K562 (cell line): ENCODE results near the gene OPRD1. TPM values are rescaled to one million over a fixed set of nuclear protein-coding genes. Genes with fewer than 3 reads are reported as not detected.

Source experiments
- BRD9 ChIP-seq: fragments of 450-650 bp; IDR thresholded peaks from 2 replicates; pipeline ENCODE4 v1.6.1; 2018; ENCODE audit warnings: low read depth; ENCODE audit not compliant: partially characterized antibody
- C11orf30 ChIP-seq: fragments of 450-650 bp; IDR thresholded peaks from 2 replicates; pipeline ENCODE4 v1.6.1; 2016; ENCODE audit warnings: low read depth, mild to moderate bottlenecking
- ETV5 ChIP-seq: sonication (generic); formaldehyde crosslinking; IDR thresholded peaks from 2 replicates; pipeline ENCODE4 v1.4.0; 2020; ENCODE audit warnings: low read depth, mild to moderate bottlenecking, missing genetic modification reagents
- HNRNPK ChIP-seq: fragments of 200-400 bp; formaldehyde crosslinking; IDR thresholded peaks from one replicate; pipeline ENCODE4 v1.6.1; 2018; ENCODE audit warnings: mild to moderate bottlenecking, low read depth, low read length; ENCODE audit not compliant: poor library complexity, severe bottlenecking
- KDM1A ChIP-seq, 2 experiments: fragments of 450-650 bp; IDR thresholded peaks; 2 replicates each; pipeline ENCODE4 v1.6.1; 2016; ENCODE audit warnings: mild to moderate bottlenecking in 2 of 2
- MTA1 ChIP-seq: fragments of 450-650 bp; IDR thresholded peaks from 2 replicates; pipeline ENCODE4 v1.6.1; 2017; ENCODE audit warnings: borderline replicate concordance
- NFIC ChIP-seq: fragments of 450-650 bp; IDR thresholded peaks from 2 replicates; pipeline ENCODE4 v1.6.1; 2017; ENCODE audit warnings: mild to moderate bottlenecking, inconsistent platforms
- NR2F6 ChIP-seq: fragments of 450-650 bp; formaldehyde crosslinking; IDR thresholded peaks from 2 replicates; pipeline ENCODE4 v1.4.0; 2020; ENCODE audit warnings: mild to moderate bottlenecking
- NRF1 ChIP-seq, 2 experiments: fragments of 450-650 bp; IDR thresholded peaks in 1 of 2; conservative IDR thresholded peaks in 1 of 2; 2 replicates each; pipeline ENCODE4 v1.6.1; 2014; ENCODE audit warnings: mild to moderate bottlenecking in 2 of 2
- PML ChIP-seq: IDR thresholded peaks from 2 replicates; pipeline ENCODE4 v1.6.1; 2012; ENCODE audit warnings: low read length, inconsistent platforms
- ZFP91 ChIP-seq: sonication (generic); formaldehyde crosslinking; IDR thresholded peaks from 2 replicates; pipeline ENCODE4 v1.8.0; 2022; ENCODE audit warnings: mild to moderate bottlenecking, missing genetic modification reagents
- ZNF175 ChIP-seq: fragments of 200-800 bp; sonication (Bioruptor generic); IDR thresholded peaks from 2 replicates; pipeline ENCODE4 v1.6.1; 2016; ENCODE audit warnings: low read depth, mild to moderate bottlenecking, missing genetic modification characterization, missing compliant biosample characterization
- ZNF316 ChIP-seq: fragments of 450-650 bp; IDR thresholded peaks from 2 replicates; pipeline ENCODE4 v1.6.1; 2016
- ZNF354B ChIP-seq: fragments of 250-450 bp; sonication (Bioruptor Pico); IDR thresholded peaks from 2 replicates; pipeline ENCODE4 v1.4.0; 2020
- ZNF41 ChIP-seq: fragments of 250-450 bp; sonication (Bioruptor Pico); conservative IDR thresholded peaks from 2 replicates; pipeline ENCODE4 v1.4.0; 2020; ENCODE audit warnings: mild to moderate bottlenecking
- ZNF511 ChIP-seq: sonication (generic); formaldehyde crosslinking; IDR thresholded peaks from 2 replicates; pipeline ENCODE4 v1.8.0; 2022; ENCODE audit warnings: mild to moderate bottlenecking, missing genetic modification reagents
- ZNF57 ChIP-seq: fragments of 450-650 bp; formaldehyde crosslinking; IDR thresholded peaks from 2 replicates; pipeline ENCODE4 v1.4.0; 2020; ENCODE audit warnings: mild to moderate bottlenecking, moderate library complexity
- polyA plus RNA-seq, 8 experiments: library from polyadenylated mRNA; depleted of rRNA in 4 of 8; stranded (reverse) in 5 of 8; unstranded in 3 of 8; fragments of >200 nt; fragmentation: Nextera tagmentation in 2 of 8; fragmentation: Illumina TruSeq in 1 of 8; extraction: Ambion mirVana in 2 of 8; extraction: Trizol in 1 of 8; gene quantifications; 2 replicates each; pipeline versions ENCODE4 v1.2.1 to v1.2.3, GENCODE V29; 2011 to 2014; ENCODE audit warnings: inconsistent platforms in 1 of 8, missing spikeins in 1 of 8
- total RNA-seq, 7 experiments: library from RNA; depleted of rRNA in 6 of 7; stranded (reverse); fragments of >200 nt in 6 of 7; fragmentation: Illumina TruSeq in 2 of 7; extraction: Trizol in 2 of 7; gene quantifications; 2 replicates each; pipeline versions ENCODE4 v1.2.1 to v1.2.3, GENCODE V29; 2011 to 2021; ENCODE audit warnings: low replicate concordance in 1 of 7
- TF ChIP-seq, protein P1 (sequence below): fragments of 450-650 bp; formaldehyde crosslinking; conservative IDR thresholded peaks from 2 replicates; pipeline ENCODE4 v1.4.0; 2022; ENCODE audit warnings: mild to moderate bottlenecking, missing genetic modification characterization
- TF ChIP-seq, protein P2 (sequence below), 2 experiments: fragments of 250-450 bp in 1 of 2; fragments of 450-650 bp in 1 of 2; sonication (Bioruptor Pico) in 1 of 2; IDR thresholded peaks; 2 replicates each; pipeline versions ENCODE4 v1.6.1 to v1.8.0; 2016 to 2021; ENCODE audit warnings: mild to moderate bottlenecking in 2 of 2, moderate library complexity in 2 of 2, missing compliant biosample characterization in 1 of 2, missing genetic modification characterization in 1 of 2
- TF ChIP-seq, protein P3 (sequence below): fragments of 150-350 bp; conservative IDR thresholded peaks from 2 replicates; pipeline ENCODE4 v1.6.1; 2014; ENCODE audit warnings: low read length

OPRD1 gene
- total and polyA plus RNA-seq, 9 of the 15 experiments (the other 6 are each of a cell fraction or from before 2014, with no cell fraction given): under 0.01 to 0.03 (median under 0.01) TPM; not detected in 6

DNA sequence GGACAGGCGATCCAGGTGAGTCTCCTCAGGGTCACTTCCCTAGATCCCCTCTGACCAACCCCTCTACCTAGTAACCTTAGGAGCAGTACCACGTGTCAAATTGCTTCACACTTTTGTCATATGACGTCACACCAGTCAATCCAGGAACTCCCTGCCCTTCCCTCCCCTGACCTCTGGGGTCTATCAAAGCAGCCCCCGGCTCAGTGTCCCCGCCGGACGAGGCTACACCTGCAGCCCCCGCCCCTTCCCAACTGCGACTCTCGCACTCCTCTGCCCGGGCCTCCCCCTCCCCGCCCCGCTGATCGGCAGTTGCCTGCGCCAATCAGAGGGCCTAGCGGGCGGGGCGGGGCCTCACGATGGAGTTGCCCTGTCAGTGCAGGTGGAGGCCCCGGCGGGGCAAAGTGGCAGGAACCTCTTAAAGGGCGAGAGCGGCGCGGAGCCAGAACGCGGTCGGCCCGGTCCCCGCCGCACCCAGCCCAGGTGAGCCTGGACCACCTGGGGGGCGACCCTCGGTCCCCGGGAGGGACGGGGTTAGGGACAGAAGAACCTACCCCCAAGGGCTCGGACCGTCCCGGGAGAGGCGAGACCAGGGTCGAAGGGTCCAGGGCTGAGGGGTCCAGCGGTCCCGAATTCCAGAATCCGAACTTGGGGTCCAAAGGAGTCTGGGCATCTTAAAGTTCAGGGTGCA lies 74.9 kb downstream of the OPRD1 start (continued):
- TF ChIP-seq, protein P1, sequence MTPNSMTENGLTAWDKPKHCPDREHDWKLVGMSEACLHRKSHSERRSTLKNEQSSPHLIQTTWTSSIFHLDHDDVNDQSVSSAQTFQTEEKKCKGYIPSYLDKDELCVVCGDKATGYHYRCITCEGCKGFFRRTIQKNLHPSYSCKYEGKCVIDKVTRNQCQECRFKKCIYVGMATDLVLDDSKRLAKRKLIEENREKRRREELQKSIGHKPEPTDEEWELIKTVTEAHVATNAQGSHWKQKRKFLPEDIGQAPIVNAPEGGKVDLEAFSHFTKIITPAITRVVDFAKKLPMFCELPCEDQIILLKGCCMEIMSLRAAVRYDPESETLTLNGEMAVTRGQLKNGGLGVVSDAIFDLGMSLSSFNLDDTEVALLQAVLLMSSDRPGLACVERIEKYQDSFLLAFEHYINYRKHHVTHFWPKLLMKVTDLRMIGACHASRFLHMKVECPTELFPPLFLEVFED (CRISPR knock-in tag): peak; percentile 70; the same call in 1 of the 2 replicates
- peak; percentile 86; the same call in 1 of the 2 replicates for TF ChIP-seq ZNF175 (CRISPR knock-in tag)
- TF ChIP-seq MTA1: peak; percentile 56; the same call in 1 of the 2 replicates
- no peak for TF ChIP-seq KDM1A (IDR thresholded peaks at IDR 0.05)
- TF ChIP-seq NR2F6 (CRISPR knock-in tag): 0 out of 2 replicates have a peak, but pooled peaks have one; percentile 67
- TF ChIP-seq, protein P2, sequence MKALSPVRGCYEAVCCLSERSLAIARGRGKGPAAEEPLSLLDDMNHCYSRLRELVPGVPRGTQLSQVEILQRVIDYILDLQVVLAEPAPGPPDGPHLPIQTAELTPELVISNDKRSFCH (CRISPR knock-in tag; IDR thresholded peaks at IDR 0.05): no peak
- TF ChIP-seq, protein P2 (tag; IDR thresholded peaks at IDR 0.05): peak; percentile 87; the same call in 1 of the 2 replicates
- TF ChIP-seq ZNF354B: no peak
- TF ChIP-seq HNRNPK: no peak
- TF ChIP-seq ZNF57 (CRISPR knock-in tag): no peak
- no peak; the same call in 1 of the 2 replicates for TF ChIP-seq ZNF41 (CRISPR knock-in tag)
- TF ChIP-seq BRD9: no peak
- TF ChIP-seq NRF1 (conservative IDR thresholded peaks at IDR 0.05 in 1 of 2, IDR thresholded peaks at IDR 0.05 in 1 of 2): peak; percentile 40 to 58
- TF ChIP-seq C11orf30: no peak
- TF ChIP-seq ETV5: peak; percentile 39; the same call in 1 of the 2 replicates
- TF ChIP-seq NFIC: peak; percentile 49
- peak; percentile 94 for TF ChIP-seq ZFP91
- peak; percentile 48; the same call in 1 of the 2 replicates for TF ChIP-seq PML
- TF ChIP-seq, protein P3, sequence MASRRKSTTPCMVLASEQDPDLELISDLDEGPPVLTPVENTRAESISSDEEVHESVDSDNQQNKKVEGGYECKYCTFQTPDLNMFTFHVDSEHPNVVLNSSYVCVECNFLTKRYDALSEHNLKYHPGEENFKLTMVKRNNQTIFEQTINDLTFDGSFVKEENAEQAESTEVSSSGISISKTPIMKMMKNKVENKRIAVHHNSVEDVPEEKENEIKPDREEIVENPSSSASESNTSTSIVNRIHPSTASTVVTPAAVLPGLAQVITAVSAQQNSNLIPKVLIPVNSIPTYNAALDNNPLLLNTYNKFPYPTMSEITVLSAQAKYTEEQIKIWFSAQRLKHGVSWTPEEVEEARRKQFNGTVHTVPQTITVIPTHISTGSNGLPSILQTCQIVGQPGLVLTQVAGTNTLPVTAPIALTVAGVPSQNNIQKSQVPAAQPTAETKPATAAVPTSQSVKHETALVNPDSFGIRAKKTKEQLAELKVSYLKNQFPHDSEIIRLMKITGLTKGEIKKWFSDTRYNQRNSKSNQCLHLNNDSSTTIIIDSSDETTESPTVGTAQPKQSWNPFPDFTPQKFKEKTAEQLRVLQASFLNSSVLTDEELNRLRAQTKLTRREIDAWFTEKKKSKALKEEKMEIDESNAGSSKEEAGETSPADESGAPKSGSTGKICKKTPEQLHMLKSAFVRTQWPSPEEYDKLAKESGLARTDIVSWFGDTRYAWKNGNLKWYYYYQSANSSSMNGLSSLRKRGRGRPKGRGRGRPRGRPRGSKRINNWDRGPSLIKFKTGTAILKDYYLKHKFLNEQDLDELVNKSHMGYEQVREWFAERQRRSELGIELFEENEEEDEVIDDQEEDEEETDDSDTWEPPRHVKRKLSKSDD: no peak
- TF ChIP-seq ZNF511 (CRISPR knock-in tag): peak; percentile 76; the same call in 1 of the 2 replicates
- no peak for TF ChIP-seq ZNF316
